T follicular helper cell (primary cell): Measurements from ENCODE around the gene RIT2.

Source experiments
- DNase-seq: peaks from one replicate; pipeline ENCODE4 v3.0.0-alpha.2; 2020; ENCODE audit warnings: low read depth

The RIT2 gene

GRCh38 chr18:43012951-43013350 lies 102.5 kb downstream of the RIT2 start:
- DNase-seq = no peak

DNA sequence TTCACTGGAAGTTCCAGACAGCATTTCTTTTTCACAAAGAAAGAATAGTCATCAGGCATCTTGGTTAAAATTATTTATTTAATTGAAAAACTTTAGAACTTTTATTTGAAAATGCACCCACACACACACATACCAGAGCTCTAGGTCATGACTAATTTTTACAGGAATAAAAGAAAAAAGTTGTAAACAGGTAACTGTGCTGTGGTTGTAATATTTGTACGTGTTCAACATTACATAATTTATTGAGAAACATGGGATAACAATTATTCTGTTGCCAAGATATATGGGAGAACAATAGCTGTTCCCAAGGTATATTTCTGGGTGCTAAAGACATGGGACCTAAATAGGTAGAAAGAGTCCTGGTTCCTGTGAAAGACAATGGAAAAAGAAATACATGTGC lies 104.9 kb downstream of the RIT2 start:
- no peak for DNase-seq

DNA sequence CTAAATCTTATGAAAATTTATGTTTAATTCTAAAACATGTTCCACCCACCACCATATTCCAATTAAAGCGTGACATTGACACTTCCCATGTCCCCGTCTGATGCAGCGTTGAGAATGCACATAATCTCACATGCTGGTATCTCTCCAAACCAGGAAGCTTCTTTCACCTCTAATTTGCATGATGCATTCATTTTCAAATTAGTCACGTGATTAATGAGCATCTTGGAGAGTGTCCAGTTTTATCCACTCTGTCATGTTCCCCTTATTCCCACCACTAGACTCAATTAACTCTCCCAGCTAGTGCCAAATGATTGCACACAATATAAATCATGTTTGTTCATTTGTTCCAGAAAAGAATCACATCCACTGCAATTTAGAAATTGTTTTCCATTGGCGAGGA lies 105.8 kb downstream of the RIT2 start:
- no peak for DNase-seq

DNA sequence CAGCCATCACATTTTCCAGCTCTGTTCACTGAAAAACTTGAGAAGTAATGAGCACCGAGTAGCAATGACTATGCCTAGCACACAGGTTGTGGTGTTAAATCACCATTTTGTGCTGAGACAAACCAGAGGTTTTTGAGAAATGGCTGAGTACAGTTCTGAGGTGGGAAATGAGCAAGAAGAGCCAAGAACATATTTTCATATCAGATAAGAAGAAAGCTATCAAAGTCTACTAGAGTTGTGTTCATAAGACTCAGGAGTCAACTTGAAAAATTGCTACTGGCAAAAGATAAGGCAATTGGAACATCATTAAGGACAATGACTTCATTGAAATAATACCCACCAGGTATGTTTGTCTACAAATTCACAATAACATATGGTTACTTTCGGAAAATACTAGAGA lies 108.1 kb downstream of the RIT2 start:
- DNase-seq = no peak

DNA sequence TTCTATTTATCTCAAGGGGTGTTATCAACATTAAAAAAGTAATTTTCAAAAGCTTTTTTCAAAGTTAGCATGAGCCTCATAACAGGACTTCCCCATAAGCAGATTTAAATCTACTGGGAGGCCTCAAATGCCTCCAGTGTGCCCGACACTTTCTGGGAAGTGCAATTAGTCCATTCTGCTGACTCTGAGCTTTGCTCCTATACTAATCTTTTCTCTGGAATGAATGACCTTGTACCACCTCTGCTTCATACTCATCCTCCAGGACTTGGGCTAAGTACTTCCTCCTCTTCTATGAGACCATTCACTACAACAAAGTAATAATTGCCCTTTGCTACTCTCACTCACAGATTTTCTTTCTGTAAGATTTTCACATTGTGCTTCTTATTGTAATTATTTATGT lies 111.1 kb downstream of the RIT2 start:
- no peak for DNase-seq

GRCh38 chr18:43001821-43002220 lies 113.7 kb downstream of the RIT2 start:
- no peak for DNase-seq

DNA sequence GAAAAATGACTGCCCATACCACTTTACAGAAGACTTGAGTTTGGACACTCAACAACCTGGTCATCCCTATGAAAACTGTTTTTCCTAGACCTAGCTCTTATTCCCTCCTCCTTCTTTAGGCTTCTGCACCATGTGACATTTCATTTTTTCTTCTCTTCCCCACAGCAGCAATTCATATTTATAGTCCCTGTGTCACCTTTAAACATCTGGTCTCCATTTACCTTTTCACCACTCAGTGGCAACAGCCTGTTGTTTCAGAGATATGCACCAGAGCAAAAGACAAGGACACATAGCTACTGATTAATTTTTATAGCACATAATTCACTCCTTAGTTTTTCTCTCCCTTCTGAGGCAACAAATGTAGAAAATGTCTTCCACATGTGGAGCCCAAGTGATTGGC lies 118.7 kb downstream of the RIT2 start:
- no peak for DNase-seq

DNA sequence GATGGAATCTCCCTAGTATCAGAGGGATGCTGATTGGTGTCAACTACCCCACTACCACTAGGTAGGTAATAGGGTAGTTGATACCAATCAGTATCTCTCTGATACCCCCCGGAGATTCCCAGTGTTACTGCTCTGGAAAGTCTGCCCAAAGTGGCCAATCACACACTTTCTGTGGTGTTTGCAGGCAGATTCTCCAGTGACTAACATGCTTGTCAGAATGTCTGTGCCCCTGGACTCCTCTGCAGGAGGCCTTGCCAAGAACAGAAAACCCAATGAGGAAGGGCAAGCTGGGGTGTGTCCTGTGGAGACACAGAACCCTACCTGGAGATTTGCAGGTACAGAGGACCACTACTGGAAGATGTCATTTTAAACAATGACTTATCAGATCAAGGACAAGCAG lies 135.1 kb downstream of the RIT2 start:
- DNase-seq = no peak

GRCh38 chr18:42977982-42978637 lies 137.4 kb downstream of the RIT2 start:
- no peak for DNase-seq

GRCh38 chr18:42976869-42977590 lies 138.5 kb downstream of the RIT2 start:
- DNase-seq = no peak

DNA sequence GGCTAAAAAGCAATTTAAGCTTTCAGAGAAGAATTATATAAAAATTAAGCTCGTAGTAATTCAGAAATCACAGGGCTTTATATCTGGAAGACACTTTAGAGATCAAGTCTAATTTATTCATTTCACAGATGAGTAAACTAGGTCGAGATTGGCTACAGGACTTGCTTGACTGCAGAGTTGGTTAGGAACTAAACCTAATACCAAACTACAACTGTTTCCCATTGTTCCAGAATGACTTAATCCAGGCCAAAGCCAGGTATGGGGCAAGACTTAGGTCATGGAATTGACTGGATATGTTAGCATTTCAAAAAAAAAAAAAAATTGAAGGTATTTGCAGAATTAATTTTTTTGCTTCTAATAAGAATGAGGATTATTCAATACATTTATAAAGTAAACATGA lies 146.1 kb downstream of the RIT2 start:
- DNase-seq = no peak

DNA sequence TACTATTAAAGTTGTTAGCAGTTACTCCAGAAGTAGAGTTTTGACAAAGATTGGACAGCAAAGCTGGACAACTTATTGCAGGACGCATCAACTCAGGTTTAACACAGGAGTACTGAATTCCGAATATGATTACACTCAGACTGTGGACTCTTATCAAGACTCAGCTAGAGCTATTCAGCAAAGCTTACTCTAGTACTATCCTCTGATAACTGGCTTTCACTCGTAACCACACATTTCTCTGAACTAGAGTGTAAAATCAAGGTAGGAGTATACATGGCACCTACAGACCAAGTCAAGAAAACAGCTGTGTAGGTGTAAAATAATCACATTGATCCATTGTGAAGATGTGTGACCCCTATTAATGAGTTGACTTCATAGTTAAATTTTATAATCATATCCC lies 154.2 kb downstream of the RIT2 start:
- no peak for DNase-seq

GRCh38 chr18:42959528-42959927 lies 156.0 kb downstream of the RIT2 start:
- no peak for DNase-seq

- no peak for DNase-seq
Measured at GRCh38 chr18:42958353-42958752, 157.1 kb downstream of the RIT2 start.

GRCh38 chr18:42956287-42956686 lies 159.2 kb downstream of the RIT2 start:
- no peak for DNase-seq

DNA sequence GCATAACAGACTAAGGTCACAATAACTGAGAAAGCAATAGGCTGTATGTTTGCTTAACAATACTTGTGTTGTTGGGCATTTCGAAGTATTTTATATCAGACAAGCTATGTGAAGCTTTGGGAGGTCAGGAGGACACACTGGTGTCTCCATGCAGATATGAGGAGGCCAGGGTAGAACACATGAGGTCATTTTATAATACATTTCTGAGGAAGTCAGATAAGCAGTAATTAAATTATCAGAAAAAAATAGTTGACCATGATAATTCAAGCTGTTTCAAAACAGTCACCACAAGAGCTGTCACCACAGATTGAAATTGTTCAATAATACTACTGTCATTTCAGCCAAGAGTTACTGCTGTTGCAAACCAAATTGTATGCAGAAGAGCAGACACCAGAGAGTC lies 160.6 kb downstream of the RIT2 start:
- no peak for DNase-seq

- DNase-seq = no peak
Measured at GRCh38 chr18:42953306-42953705, 162.2 kb downstream of the RIT2 start.

- DNase-seq = no peak
Measured at GRCh38 chr18:42950732-42951131, 164.8 kb downstream of the RIT2 start.

DNA sequence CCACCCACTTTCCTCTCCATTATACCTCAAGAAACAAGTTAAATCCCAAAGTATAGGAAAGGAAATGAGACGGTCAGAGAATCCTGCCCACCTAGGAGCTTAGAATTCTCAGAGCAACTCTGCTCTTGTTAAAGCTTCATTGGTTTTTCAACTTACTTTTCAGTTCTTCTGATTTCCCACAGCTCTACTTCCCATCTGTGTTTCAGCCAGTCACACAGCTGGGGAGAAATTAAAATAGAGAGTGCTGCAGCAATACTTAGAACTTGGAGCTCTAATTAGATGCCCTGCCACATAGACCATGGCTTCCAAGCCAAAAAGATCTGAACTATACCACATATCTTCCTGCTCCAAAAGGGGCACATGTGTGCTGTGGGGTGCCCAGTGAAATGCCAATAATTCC lies 166.7 kb downstream of the RIT2 start:
- DNase-seq = no peak

DNA sequence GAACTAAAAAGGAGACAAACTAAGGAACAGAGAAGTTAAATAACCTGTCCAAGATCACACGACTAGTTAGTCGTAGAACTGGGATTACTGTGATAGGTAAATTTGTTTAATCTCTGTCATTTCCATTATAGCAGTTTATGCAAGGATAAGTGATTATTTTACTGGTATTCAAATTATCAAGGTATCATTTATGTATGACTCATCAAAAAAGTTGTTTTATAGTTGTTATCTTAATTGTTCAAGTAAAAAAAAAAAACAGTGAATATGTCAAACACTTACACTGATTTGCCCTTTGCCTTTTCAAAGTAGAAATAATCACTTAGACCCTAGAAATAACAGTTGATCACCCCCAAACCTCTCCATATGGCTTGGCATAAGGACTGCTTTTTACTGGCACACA lies 173.6 kb downstream of the RIT2 start:
- no peak for DNase-seq

DNA sequence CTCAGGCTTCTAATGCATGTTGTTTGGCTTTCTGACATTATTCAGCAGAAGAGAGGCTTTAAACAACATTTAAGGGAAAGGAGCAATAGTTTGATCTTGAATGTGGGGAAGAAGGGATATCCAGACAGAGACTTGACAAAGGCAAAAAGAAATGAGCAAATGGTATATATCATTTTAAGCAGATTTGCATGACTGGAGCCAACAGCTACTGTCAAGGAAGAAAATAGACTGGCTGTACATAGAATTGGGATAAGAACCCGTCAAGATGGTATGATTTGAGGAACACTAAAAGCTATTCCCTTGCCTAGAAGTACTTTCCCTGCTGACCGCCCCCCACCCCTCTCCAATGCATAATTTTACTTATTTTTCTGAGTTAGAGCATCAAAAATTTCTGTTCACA lies 174.5 kb downstream of the RIT2 start:
- DNase-seq = no peak

DNA sequence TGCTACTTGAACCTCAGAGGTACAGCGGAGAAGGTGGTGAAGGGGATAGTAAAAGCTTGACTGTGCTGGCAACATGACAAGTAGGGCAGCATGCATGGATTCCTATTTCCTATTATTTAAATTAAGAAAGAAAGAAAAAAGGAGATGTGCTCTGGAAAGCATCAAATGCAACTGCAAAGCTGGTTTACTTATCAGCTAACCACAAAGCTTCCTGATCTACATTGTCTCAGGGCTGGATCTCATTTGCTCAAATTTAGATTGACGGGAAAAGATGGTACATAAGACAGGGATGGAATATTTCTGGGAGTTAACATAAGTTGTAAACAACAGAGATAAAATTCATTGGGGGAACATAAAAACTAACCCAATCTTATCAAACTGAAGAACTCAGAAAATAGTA lies 178.0 kb downstream of the RIT2 start:
- no peak for DNase-seq

- no peak for DNase-seq
Measured at GRCh38 chr18:42936289-42936688, 179.2 kb downstream of the RIT2 start.

DNA sequence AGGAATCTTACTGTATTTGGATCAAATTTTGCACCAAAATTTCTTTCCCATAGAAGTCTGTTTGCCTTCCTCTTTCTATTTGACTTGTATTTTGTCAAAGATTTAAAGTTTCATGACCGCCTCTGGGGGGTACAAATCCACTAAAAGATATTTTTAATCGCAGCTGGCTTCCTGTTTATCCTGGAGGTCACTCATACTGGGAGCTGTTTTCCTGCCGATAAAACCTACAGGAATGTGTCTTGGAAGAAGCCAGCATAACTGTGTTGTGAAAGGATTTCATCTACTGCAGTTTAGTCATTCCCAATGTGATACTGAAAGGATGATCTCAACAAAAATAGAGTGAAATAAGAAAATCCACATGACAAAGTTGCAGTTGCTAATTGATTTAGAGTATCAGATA lies 184.0 kb downstream of the RIT2 start:
- no peak for DNase-seq
